HL-60 (cell line): ENCODE measurements around the gene DCAF11.

Experiments used
- SPI1 ChIP-seq: IDR thresholded peaks from 2 replicates; pipeline ENCODE4 v1.6.1; 2012; ENCODE audit warnings: low read depth, mild to moderate bottlenecking, borderline replicate concordance
- TF ChIP-seq, protein P1 (sequence below): IDR thresholded peaks from one replicate; pipeline ENCODE4 v1.5.1; 2011; ENCODE audit warnings: low read length, control low read depth, inconsistent platforms; ENCODE audit not compliant: insufficient read depth

DNA sequence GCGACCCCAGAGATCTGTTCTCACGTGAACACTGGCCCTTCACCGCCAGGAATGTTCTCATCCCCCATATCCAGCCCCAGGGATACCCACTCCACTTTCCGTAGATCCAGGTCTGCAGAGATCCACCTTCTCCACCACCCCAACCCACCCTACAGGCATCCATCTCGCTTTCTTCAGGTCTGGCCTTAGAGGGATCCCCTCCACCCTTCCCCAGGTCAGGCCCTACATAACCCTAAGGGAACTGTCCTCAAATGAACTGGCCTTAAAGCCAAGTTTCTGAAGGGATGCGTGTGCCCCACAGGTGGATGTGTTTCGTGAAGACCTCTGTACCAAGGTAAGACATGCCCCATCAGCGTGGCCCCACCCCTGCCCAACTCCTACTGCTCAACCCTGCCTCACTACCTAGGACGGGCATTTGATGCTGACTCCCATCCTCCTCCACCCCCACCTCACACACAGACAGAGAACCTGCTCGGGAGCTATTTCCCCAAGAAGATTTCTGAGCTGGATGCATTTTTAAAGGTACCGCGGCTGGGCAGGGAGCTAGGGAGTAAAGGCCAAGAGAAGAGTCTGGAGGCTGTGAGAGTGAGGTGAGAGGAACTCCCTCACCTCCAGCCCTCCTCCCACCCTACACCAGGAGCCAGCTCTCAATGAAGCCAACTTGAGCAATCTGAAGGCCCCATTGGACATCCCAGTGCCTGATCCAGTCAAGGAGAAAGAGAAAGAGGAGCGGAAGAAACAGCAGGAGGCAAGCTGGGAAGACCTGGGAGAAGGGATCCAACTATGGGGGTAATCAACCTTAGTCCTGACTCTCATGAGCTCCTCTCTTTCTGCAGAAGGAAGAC, 22.3 kb downstream of the DCAF11 start:
- TF ChIP-seq, protein P1, sequence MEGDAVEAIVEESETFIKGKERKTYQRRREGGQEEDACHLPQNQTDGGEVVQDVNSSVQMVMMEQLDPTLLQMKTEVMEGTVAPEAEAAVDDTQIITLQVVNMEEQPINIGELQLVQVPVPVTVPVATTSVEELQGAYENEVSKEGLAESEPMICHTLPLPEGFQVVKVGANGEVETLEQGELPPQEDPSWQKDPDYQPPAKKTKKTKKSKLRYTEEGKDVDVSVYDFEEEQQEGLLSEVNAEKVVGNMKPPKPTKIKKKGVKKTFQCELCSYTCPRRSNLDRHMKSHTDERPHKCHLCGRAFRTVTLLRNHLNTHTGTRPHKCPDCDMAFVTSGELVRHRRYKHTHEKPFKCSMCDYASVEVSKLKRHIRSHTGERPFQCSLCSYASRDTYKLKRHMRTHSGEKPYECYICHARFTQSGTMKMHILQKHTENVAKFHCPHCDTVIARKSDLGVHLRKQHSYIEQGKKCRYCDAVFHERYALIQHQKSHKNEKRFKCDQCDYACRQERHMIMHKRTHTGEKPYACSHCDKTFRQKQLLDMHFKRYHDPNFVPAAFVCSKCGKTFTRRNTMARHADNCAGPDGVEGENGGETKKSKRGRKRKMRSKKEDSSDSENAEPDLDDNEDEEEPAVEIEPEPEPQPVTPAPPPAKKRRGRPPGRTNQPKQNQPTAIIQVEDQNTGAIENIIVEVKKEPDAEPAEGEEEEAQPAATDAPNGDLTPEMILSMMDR = no peak
- TF ChIP-seq SPI1 = no peak
